SK-N-SH treated with all-trans-retinoic acid at 6 μM for 48 hours (cell line): ENCODE data around the gene EMD.
A peak's percentile ranks its signal among the peaks of the same experiment; 100 is the strongest.

Experiments
- ATAC-seq: fragments of 200-7000 bp; cut with Tn5 transposase; 3 replicates; pipeline ENCODE4 v1.9.1; 2020; ENCODE audit warnings: mild to moderate bottlenecking, moderate library complexity
- ARNTL ChIP-seq: fragments of 450-650 bp; formaldehyde crosslinking; IDR thresholded peaks from 2 replicates; pipeline ENCODE4 v1.5.0; 2020; ENCODE audit warnings: low read depth, mild to moderate bottlenecking, moderate library complexity, borderline replicate concordance
- BACH2 ChIP-seq: fragments of 250-450 bp; sonication (Bioruptor Pico); IDR thresholded peaks from 2 replicates; pipeline ENCODE4 v1.9.0; 2021; ENCODE audit warnings: mild to moderate bottlenecking, borderline replicate concordance
- CSRNP3 ChIP-seq: fragments of 250-450 bp; sonication (Bioruptor Pico); IDR thresholded peaks from 2 replicates; pipeline ENCODE4 v1.5.1; 2021; ENCODE audit warnings: mild to moderate bottlenecking, moderate library complexity
- ESRRG ChIP-seq: fragments of 250-450 bp; sonication (Bioruptor Pico); IDR thresholded peaks from 2 replicates; pipeline ENCODE4 v1.6.1; 2021; ENCODE audit warnings: mild to moderate bottlenecking
- GLIS3 ChIP-seq: fragments of 250-450 bp; sonication (Bioruptor Pico); IDR thresholded peaks from 2 replicates; pipeline ENCODE4 v1.5.0; 2020; ENCODE audit warnings: mild to moderate bottlenecking, moderate library complexity
- ISL1 ChIP-seq: fragments of 250-450 bp; sonication (Bioruptor Pico); IDR thresholded peaks from 2 replicates; pipeline ENCODE4 v2.1.2; 2022; ENCODE audit warnings: mild to moderate bottlenecking, moderate library complexity
- OSR1 ChIP-seq: fragments of 250-450 bp; sonication (Bioruptor Pico); IDR thresholded peaks from 2 replicates; pipeline ENCODE4 v1.8.0; 2022; ENCODE audit warnings: moderate library complexity, mild to moderate bottlenecking, inconsistent platforms
- POU6F1 ChIP-seq: fragments of 250-450 bp; sonication (Bioruptor Pico); IDR thresholded peaks from 2 replicates; pipeline ENCODE4 v1.8.0; 2021; ENCODE audit warnings: low read depth, mild to moderate bottlenecking, moderate library complexity, borderline replicate concordance
- PPARA ChIP-seq: fragments of 250-450 bp; sonication (Bioruptor Pico); IDR thresholded peaks from 2 replicates; pipeline ENCODE4 v1.5.0; 2020; ENCODE audit warnings: mild to moderate bottlenecking, borderline replicate concordance
- RARB ChIP-seq: fragments of 250-450 bp; sonication (Bioruptor Pico); IDR thresholded peaks from 2 replicates; pipeline ENCODE4 v1.8.0; 2021; ENCODE audit warnings: mild to moderate bottlenecking, moderate library complexity
- SNAI2 ChIP-seq: fragments of 250-450 bp; sonication (Bioruptor Pico); IDR thresholded peaks from 2 replicates; pipeline ENCODE4 v1.5.0; 2020; ENCODE audit warnings: mild to moderate bottlenecking, moderate library complexity
- TCF4 ChIP-seq: fragments of 250-450 bp; sonication (Bioruptor Pico); IDR thresholded peaks from 2 replicates; pipeline ENCODE4 v1.8.0; 2021; ENCODE audit warnings: mild to moderate bottlenecking, moderate library complexity, borderline replicate concordance
- TOX ChIP-seq: fragments of 250-450 bp; sonication (Bioruptor Pico); IDR thresholded peaks from 2 replicates; pipeline ENCODE4 v1.8.0; 2021; ENCODE audit warnings: mild to moderate bottlenecking, moderate library complexity, borderline replicate concordance
- TSHZ2 ChIP-seq: fragments of 250-450 bp; sonication (Bioruptor Pico); IDR thresholded peaks from 2 replicates; pipeline ENCODE4 v1.5.0; 2020; ENCODE audit warnings: mild to moderate bottlenecking, moderate library complexity
- ZC3H10 ChIP-seq: fragments of 250-450 bp; sonication (Bioruptor Pico); IDR thresholded peaks from 2 replicates; pipeline ENCODE4 v1.5.1; 2021; ENCODE audit warnings: mild to moderate bottlenecking, moderate library complexity
- ZFP3 ChIP-seq: fragments of 250-450 bp; sonication (Bioruptor Pico); IDR thresholded peaks from 2 replicates; pipeline ENCODE4 v1.5.0; 2020; ENCODE audit warnings: mild to moderate bottlenecking, moderate library complexity
- ZFP30 ChIP-seq: fragments of 450-650 bp; formaldehyde crosslinking; IDR thresholded peaks from 2 replicates; pipeline ENCODE4 v1.5.0; 2022; ENCODE audit warnings: mild to moderate bottlenecking, moderate library complexity
- ZNF565 ChIP-seq: fragments of 450-650 bp; formaldehyde crosslinking; conservative IDR thresholded peaks from 2 replicates; pipeline ENCODE4 v1.5.0; 2020; ENCODE audit warnings: low read depth, mild to moderate bottlenecking, moderate library complexity
- ZNF70 ChIP-seq: fragments of 450-650 bp; formaldehyde crosslinking; IDR thresholded peaks from 2 replicates; pipeline ENCODE4 v1.5.0; 2020; ENCODE audit warnings: mild to moderate bottlenecking, moderate library complexity
- ZNF8 ChIP-seq: fragments of 450-650 bp; formaldehyde crosslinking; IDR thresholded peaks from 2 replicates; pipeline ENCODE4 v1.5.0; 2020; ENCODE audit warnings: mild to moderate bottlenecking, moderate library complexity
- TF ChIP-seq, protein P1 (sequence below): fragments of 250-450 bp; sonication (Bioruptor Pico); IDR thresholded peaks from 2 replicates; pipeline ENCODE4 v1.5.1; 2020; ENCODE audit warnings: low read depth, mild to moderate bottlenecking, moderate library complexity
- TF ChIP-seq, protein P2 (sequence below): fragments of 250-450 bp; sonication (Bioruptor Pico); IDR thresholded peaks from 2 replicates; pipeline ENCODE4 v1.8.0; 2020; ENCODE audit warnings: mild to moderate bottlenecking, moderate library complexity, borderline replicate concordance

EMD gene

GRCh38 chrX:154401045-154401799, 22.1 kb downstream of the EMD start:
- peak; percentile 1; the same call in 1 of the 3 replicates for ATAC-seq
- no peak for TF ChIP-seq OSR1
- 0 out of 2 replicates have a peak, but pooled peaks have one; percentile 6 for TF ChIP-seq ARNTL
- no peak for TF ChIP-seq POU6F1
- no peak for TF ChIP-seq BACH2 (CRISPR knock-in tag)
- TF ChIP-seq CSRNP3 (CRISPR knock-in tag) = 0 out of 2 replicates have a peak, but pooled peaks have one; percentile 69
- TF ChIP-seq ZNF8 (CRISPR knock-in tag) = no peak
- TF ChIP-seq TCF4 = no peak
- TF ChIP-seq ZFP30 (CRISPR knock-in tag) = 0 out of 2 replicates have a peak, but pooled peaks have one; percentile 3
- TF ChIP-seq, protein P1, sequence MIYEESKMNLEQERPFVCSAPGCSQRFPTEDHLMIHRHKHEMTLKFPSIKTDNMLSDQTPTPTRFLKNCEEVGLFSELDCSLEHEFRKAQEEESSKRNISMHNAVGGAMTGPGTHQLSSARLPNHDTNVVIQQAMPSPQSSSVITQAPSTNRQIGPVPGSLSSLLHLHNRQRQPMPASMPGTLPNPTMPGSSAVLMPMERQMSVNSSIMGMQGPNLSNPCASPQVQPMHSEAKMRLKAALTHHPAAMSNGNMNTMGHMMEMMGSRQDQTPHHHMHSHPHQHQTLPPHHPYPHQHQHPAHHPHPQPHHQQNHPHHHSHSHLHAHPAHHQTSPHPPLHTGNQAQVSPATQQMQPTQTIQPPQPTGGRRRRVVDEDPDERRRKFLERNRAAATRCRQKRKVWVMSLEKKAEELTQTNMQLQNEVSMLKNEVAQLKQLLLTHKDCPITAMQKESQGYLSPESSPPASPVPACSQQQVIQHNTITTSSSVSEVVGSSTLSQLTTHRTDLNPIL = peak; percentile 50
- TF ChIP-seq, protein P2, sequence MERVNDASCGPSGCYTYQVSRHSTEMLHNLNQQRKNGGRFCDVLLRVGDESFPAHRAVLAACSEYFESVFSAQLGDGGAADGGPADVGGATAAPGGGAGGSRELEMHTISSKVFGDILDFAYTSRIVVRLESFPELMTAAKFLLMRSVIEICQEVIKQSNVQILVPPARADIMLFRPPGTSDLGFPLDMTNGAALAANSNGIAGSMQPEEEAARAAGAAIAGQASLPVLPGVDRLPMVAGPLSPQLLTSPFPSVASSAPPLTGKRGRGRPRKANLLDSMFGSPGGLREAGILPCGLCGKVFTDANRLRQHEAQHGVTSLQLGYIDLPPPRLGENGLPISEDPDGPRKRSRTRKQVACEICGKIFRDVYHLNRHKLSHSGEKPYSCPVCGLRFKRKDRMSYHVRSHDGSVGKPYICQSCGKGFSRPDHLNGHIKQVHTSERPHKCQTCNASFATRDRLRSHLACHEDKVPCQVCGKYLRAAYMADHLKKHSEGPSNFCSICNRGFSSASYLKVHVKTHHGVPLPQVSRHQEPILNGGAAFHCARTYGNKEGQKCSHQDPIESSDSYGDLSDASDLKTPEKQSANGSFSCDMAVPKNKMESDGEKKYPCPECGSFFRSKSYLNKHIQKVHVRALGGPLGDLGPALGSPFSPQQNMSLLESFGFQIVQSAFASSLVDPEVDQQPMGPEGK (CRISPR knock-in tag) = no peak; the same call in 1 of the 2 replicates
- TF ChIP-seq ESRRG (CRISPR knock-in tag) = 0 out of 2 replicates have a peak, but pooled peaks have one; percentile 28
- TF ChIP-seq ZFP3 (CRISPR knock-in tag) = no peak
- no peak for TF ChIP-seq PPARA (CRISPR knock-in tag)
- no peak for TF ChIP-seq ZNF70
- no peak for TF ChIP-seq ZNF565
- 0 out of 2 replicates have a peak, but pooled peaks have one; percentile 46 for TF ChIP-seq RARB
- TF ChIP-seq ZC3H10 (CRISPR knock-in tag) = peak; percentile 48; the same call in 1 of the 2 replicates
- no peak for TF ChIP-seq TSHZ2 (CRISPR knock-in tag)
- no peak; the same call in 1 of the 2 replicates for TF ChIP-seq GLIS3 (CRISPR knock-in tag)
- TF ChIP-seq SNAI2 (CRISPR knock-in tag) = no peak

DNA sequence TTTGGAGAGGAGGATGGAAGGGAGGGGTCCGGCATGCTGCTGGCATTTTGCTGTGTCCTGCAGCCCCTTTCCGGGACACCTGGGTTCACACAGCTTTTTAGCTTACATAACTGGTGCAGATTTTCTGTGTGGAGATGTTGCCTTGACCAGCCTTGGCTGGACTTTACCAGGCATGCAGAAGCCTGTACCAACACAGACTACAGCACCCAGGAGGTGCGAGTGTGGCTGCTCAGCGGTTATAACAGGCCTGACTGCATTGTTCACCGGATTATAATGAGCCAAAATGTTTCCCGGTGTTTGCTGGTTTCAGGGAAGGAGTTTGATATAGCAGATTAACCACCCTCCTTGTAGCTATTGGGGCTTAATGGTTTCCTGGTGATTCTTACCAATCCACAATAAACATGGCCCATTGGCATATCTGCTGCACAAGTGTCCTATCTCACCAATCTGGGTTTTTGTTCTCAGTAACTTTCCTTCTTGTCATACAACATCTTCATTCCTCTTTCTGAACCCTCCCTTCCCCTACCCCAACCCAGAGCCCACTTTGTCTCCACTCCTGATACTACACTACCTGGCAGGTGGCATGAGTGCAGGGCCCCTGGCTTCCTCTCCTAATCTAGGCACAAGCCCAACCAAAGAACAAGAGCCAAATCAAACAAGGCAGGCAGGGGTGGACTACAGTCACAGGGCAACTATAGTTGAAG, 23.0 kb downstream of the EMD start:
- ATAC-seq = peak; percentile 8
- TF ChIP-seq POU6F1 (no peak), TCF4 (no peak), OSR1 (no peak), ESRRG (CRISPR knock-in tag) (no peak), GLIS3 (CRISPR knock-in tag) (no peak), PPARA (CRISPR knock-in tag) (no peak), BACH2 (CRISPR knock-in tag) (no peak), ZNF565 (no peak), ZNF70 (no peak), TSHZ2 (CRISPR knock-in tag) (no peak), ISL1 (CRISPR knock-in tag) (no peak), SNAI2 (CRISPR knock-in tag) (no peak), TOX (no peak)
- TF ChIP-seq, protein P1 = no peak
